ENCODE data around the gene ESAM. TPM values are rescaled to one million over a fixed set of nuclear protein-coding genes. Genes with fewer than 3 reads are reported as not detected.

The ESAM gene
- total RNA-seq, 1 donor, result 0.43 TPM

GRCh38 chr11:124747406-124748099, 14.5 kb downstream of the ESAM start:
- no peak for DNase-seq (ENCODE audit: low read depth)
- TF ChIP-seq CTCF (IDR thresholded peaks at IDR 0.05; ENCODE audit: insufficient read depth, low read depth, low read length), result no peak
- H3K4me3 ChIP-seq (ENCODE audit: low read depth, low read length), result no peak overlapping the region

GRCh38 chr11:124746621-124747243, 15.4 kb downstream of the ESAM start:
- H3K4me3 ChIP-seq (ENCODE audit: low read depth, low read length), result peak overlapping the region; percentile 67
- peak; percentile 56 for TF ChIP-seq CTCF (IDR thresholded peaks at IDR 0.05; ENCODE audit: insufficient read depth, low read depth, low read length)
- peak; percentile 85 for DNase-seq (ENCODE audit: low read depth)

DNA sequence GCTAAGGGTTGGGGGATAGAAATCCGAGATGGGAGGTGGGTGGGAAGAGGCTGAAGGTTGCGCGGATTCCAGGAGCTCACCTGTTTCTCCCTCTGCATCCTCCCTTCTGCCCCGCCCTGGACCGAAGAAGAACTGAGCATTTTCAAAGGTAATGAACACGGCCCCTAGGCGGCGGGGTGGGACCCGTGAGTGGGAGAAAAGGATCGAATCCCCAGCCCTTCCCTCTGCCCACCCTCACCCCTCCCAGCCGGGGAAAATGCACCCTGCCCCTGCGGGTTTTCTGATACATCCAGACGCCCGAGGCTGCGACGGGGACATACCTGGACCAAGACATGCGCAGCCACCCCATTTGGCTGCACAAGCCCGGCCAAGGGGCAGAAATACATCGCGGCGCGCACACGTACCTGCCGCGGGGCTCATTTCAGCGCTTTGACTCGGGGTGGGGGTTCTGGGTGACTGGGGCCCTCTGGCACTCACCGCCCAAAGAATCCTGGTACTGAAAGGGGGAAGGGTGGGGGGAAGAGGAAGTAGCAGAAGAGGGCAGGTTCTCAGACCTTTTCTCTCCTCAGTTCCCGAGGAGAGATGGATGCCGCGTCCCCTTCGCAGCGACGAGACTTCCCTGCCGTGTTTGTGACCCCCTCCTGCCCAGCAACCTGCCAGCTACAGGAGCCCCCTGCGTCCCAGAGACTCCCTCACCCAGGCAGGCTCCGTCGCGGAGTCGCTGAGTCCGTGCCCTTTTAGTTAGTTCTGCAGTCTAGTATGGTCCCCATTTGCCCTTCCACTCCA, 16.1 kb downstream of the ESAM start:
- no peak for DNase-seq (ENCODE audit: low read depth)
- peak overlapping the region; percentile 67 for H3K4me3 ChIP-seq (ENCODE audit: low read depth, low read length)

GRCh38 chr11:124745270-124745834, 16.7 kb downstream of the ESAM start:
- no peak for TF ChIP-seq CTCF (IDR thresholded peaks at IDR 0.05; ENCODE audit: insufficient read depth, low read depth, low read length)
- peak overlapping the region; percentile 67 for H3K4me3 ChIP-seq (ENCODE audit: low read depth, low read length)
- no peak for DNase-seq (ENCODE audit: low read depth)

More for the DNA sequence above, 16.1 kb downstream of the ESAM start:
- TF ChIP-seq CTCF (IDR thresholded peaks at IDR 0.05; ENCODE audit: insufficient read depth, low read depth, low read length), result peak; percentile 36

DNA sequence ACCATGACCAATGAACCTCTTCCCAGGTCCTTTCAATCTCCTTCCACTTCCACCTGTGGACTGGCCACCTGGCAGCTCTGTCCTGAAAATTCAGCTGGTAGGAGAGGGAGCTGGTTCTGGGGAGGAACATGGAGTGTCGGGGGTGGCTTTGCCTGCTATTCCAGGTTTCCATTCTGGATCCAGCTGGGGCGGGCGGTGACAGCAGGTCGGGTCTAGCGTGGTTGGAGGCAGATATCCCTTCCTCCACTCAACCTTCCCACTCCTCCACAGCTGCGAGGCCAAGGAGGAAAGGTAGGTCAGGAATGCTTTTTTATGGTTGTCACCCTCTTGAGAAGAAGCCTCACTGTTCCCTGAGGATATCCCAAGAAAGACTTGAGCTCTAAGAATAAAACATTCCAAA, 19.0 kb downstream of the ESAM start:
- no peak for TF ChIP-seq CTCF (IDR thresholded peaks at IDR 0.05; ENCODE audit: insufficient read depth, low read depth, low read length)
- no peak for DNase-seq (ENCODE audit: low read depth)

GRCh38 chr11:124742555-124742954, 19.5 kb downstream of the ESAM start:
- no peak overlapping the region for H3K4me3 ChIP-seq (ENCODE audit: low read depth, low read length)
- no peak for TF ChIP-seq CTCF (IDR thresholded peaks at IDR 0.05; ENCODE audit: insufficient read depth, low read depth, low read length)
- DNase-seq (ENCODE audit: low read depth), result no peak

More for the DNA sequence above, 19.0 kb downstream of the ESAM start:
- H3K4me3 ChIP-seq (ENCODE audit: low read depth, low read length), result no peak overlapping the region

Measured in fibroblast of villous mesenchyme (primary cell).